ENCODE data around the gene NDUFB1.

Gene NDUFB1

DNA sequence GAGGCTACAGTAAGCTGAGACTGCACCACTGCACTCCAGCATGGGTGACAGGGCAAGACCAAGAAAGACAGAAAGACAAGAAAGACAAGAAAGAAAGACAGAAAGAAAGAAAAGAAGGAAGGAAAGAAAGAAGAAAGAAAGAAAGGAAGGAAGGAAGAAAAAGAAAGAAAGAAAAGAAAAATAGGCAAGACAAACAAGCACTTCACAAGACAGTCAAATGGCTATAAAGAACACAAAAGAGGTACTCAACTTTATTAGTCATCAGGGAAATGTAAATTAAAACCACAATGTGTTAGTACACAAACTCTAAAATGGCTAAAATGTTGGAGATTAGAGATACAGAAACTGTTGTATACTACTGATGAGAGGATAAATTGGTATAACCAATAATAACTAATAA lies 21.7 kb downstream of the NDUFB1 start:
- DNase-seq (ENCODE audit: low read depth, low spot score), result peak; percentile 10

DNA sequence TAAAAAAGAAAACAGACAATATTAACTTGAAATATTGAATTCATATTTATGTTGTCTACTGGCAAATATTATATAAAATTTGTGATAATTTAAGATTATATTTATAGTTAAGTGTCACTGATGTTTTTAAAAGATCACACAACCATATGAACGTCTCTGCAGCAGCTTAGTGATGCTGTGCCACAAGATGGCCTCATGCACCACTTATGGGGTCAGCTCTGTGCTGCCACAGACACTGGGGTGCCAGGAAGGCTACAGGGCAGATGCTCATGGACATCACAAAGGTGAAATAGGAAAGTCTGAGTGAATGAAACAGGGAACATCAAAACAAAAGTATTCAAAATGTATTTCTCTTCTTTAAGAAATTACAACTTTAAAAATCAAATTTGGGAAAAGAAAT lies 28.2 kb downstream of the NDUFB1 start:
- DNase-seq (ENCODE audit: low read depth, low spot score), result no peak

GRCh38 chr14:92088494-92088893 lies 33.0 kb downstream of the NDUFB1 start:
- no peak for DNase-seq (ENCODE audit: low read depth, low spot score)

GRCh38 chr14:92074555-92074954 lies 47.0 kb downstream of the NDUFB1 start:
- DNase-seq (ENCODE audit: low read depth, low spot score), result no peak
